ENCODE results near the gene PATJ.
"Not testable (repeated sequence)": the region's sequence is repeated elsewhere in the genome, so short reads cannot be mapped to it uniquely, and the experiment has no call there.

PATJ gene

GRCh38 chr1:62109124-62109523, 366.8 kb downstream of the PATJ start:
- no peak for DNase-seq

- no peak for DNase-seq
These were observed 368.0 kb downstream of the PATJ start for GRCh38 chr1:62110198-62110817.

GRCh38 chr1:62111084-62111483, 368.8 kb downstream of the PATJ start:
- DNase-seq = no peak

GRCh38 chr1:62113507-62113906, 371.2 kb downstream of the PATJ start:
- DNase-seq = no peak

GRCh38 chr1:62117018-62117750, 374.9 kb downstream of the PATJ start:
- DNase-seq = no peak

- DNase-seq = no peak
These were observed 384.5 kb downstream of the PATJ start for GRCh38 chr1:62126579-62127290.

- no peak for DNase-seq
These were observed 386.5 kb downstream of the PATJ start for GRCh38 chr1:62128745-62129144.

- peak; percentile 16 for DNase-seq
These were observed 388.9 kb downstream of the PATJ start for GRCh38 chr1:62131093-62131725.

GRCh38 chr1:62138029-62138428, 395.7 kb downstream of the PATJ start:
- no peak for DNase-seq

- DNase-seq = no peak
These were observed 397.1 kb downstream of the PATJ start for GRCh38 chr1:62139410-62139809.

GRCh38 chr1:62140666-62141065, 398.4 kb downstream of the PATJ start:
- no peak for DNase-seq

- no peak for DNase-seq
These were observed 400.2 kb downstream of the PATJ start for GRCh38 chr1:62142496-62142895.

GRCh38 chr1:62144238-62144831, 402.1 kb downstream of the PATJ start:
- peak; percentile 27 for DNase-seq

- no peak for DNase-seq
These were observed 417.7 kb downstream of the PATJ start for GRCh38 chr1:62159940-62160348.

GRCh38 chr1:62161711-62162110, 419.4 kb downstream of the PATJ start:
- no peak for DNase-seq

GRCh38 chr1:62170380-62170779, 428.1 kb downstream of the PATJ start:
- not testable (repeated sequence) for DNase-seq

- DNase-seq = peak; percentile 40
These were observed 433.4 kb downstream of the PATJ start for GRCh38 chr1:62175568-62176179.

- DNase-seq = no peak
These were observed 434.5 kb downstream of the PATJ start for GRCh38 chr1:62176597-62177312.

- no peak for DNase-seq
These were observed 435.3 kb downstream of the PATJ start for GRCh38 chr1:62177621-62178020.

- DNase-seq = no peak
These were observed 436.1 kb downstream of the PATJ start for GRCh38 chr1:62178372-62178771.

GRCh38 chr1:62180054-62180453, 437.8 kb downstream of the PATJ start:
- not testable (repeated sequence) for DNase-seq

GRCh38 chr1:62180639-62181038, 438.4 kb downstream of the PATJ start:
- no peak for DNase-seq
